ENCODE data around the gene HGFAC.

The HGFAC gene

DNA sequence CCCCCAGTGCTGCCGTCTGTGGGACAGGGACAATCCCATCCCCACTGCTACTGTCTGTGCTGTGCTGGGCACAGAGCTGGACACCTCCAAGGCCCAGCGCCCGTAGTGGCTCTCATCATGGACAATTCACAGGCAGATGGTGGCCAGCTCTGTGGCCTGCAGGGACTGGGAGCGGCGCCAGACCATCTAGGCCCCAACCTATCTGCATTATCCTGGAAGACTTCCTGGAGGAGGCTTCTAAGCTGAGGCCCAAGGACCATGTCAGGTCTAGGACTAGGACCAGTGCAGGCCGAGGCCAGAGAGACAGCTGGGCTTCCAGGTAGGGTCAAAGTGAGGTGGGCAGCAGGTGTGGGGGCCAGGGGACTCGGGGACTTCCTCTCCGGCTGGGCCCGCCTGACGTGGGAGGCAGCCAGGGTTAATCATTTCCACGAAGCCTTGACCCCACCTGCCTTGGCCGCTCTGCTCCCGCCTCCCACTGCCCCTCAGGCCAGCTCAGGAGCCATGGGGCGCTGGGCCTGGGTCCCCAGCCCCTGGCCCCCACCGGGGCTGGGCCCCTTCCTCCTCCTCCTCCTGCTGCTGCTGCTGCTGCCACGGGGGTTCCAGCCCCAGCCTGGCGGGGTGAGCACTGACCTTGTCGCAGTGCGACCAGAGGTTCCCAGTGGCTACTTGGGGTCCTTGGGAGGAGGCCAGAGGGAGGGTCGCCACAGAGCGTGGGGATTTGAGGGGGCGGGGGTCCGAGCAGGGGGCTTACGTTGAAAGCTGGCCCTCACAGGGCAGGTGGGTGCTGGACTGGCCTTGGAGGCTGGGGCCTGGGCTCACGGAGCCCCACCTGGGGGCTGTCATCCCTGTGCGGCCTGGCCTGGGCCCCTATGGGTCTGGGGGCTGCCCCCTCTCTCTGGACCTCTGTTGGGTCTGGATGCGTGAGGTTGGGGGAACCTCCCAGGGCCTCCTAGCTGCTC lies at the start of gene HGFAC:
Gene HGFAC (plus strand): TSS at position 468 of the 959 bp plus-strand sequence. CDS start 34 bp downstream, at position 502.
- no peak for DNase-seq (ENCODE audit: low read depth, low spot score)

DNA sequence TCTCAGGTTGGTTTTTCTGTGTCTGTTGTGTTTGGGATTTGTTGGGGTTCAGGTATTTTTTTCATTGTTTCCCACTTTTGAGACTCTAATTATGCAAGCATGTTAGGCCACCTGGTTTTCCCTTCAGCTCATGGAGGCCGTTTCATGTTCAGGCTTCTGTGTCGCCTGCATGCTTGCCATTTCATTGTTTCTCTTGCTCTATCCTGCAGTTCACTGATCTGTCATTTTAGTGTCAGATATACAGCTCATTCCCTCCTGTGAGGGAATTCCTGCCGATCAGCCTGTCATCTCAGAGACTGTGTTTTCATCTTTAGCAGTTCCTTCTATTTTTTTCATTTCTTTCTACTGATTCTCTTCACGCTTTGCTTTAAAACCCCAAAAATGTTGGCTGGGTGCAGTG lies 49.4 kb upstream of the HGFAC start:
- no peak for DNase-seq (ENCODE audit: low read depth, low spot score)

DNA sequence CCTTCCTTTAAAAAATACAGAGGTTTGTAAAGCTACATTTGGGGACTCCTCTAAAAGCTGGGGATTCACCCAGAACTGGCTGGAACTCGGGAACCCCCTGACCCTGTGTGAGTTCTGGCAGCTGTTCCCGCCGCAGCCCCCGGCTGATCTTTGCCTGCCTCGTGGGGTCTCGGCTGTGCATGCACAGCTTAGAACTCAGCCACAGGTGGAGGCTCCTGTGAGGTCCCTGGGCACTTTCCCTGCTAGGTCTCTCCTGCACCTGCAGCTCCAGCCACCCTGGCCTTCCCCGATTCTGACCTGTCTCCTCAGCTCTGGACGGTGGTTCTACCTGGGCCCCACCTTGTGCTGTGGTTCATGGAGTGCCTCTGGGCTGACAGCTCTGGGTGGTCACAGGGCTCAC lies 48.6 kb upstream of the HGFAC start:
- no peak for DNase-seq (ENCODE audit: low read depth, low spot score)

DNA sequence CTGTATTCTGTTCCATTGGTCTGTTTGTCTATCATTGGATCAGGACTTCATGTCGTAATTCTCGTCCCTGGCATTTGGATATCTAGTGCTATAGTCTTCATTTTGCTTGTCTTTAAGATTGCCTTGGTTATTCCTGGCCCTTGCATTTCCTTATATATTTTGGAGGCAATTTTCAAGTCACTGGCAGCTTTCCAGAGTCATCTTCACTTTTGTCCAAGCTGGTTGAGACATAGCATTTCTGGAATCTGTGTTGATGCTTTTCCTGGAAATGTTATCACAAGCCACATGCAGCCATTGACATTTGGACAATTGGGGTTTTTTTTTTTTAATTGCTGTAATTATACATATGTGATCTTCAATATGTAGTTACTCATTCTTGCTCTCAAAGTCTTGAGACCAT lies 45.2 kb upstream of the HGFAC start:
- DNase-seq (ENCODE audit: low read depth, low spot score), result no peak

DNA sequence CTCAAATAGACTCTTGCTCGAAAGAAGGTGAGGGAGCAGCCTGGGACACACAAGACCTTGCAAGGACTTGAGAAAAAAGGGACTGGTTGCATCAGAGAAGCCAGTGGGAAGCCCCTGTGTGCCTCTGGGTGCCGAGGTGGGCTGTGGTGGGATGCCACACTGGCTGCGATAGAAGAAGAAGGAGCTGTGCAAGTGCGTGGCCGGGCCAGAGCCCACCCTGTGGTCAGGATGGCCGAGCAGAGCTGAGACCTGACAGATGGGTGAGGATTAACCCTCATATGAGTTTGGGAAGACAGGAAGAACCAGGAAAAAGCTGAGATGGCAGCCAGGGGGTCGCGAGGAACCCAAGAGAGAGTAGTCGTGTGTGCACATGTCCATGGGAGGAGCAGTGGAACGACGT lies 44.6 kb upstream of the HGFAC start:
- DNase-seq (ENCODE audit: low read depth, low spot score), result no peak

DNA sequence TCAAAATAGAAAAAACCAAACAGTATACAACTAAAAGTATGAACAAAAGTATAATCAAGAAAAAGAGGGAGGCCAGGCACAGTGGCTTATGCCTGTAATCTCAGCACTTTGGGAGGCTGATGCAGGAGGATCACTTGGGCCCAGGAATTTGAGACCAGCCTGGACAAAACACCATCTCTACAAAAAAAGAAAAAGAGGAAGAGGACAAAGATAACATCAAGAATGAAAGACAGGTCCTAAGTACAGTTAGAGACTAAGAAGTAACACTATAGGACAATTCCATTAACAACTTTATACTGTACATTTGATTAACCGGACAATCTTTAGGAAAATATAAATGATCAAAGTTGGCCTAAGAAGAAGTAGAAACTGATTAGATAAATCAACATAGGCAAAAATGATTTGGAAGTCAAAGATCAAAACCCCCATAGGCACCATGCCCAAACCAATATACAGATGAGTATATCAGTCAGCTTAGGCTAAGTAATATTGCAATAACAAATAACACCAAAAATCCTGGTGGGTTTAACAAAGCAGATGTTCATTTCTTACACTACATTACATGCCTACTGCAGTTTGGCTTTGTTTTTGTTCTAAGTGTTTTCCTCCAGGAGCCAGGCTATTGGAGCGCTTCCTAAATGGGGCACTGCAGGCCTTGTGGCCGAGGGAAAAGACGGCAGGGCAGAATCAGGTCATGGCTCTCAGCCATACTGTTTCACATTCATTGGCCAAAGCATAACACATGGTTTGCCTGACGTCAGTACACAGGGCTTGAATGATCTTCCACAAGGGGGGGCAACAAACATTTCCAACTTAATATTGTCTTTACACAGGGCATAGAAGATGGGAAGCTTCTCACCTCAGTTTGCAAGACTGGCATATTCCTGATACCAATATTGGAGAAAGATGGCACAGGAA lies 42.2 kb upstream of the HGFAC start:
- no peak for DNase-seq (ENCODE audit: low read depth, low spot score)

DNA sequence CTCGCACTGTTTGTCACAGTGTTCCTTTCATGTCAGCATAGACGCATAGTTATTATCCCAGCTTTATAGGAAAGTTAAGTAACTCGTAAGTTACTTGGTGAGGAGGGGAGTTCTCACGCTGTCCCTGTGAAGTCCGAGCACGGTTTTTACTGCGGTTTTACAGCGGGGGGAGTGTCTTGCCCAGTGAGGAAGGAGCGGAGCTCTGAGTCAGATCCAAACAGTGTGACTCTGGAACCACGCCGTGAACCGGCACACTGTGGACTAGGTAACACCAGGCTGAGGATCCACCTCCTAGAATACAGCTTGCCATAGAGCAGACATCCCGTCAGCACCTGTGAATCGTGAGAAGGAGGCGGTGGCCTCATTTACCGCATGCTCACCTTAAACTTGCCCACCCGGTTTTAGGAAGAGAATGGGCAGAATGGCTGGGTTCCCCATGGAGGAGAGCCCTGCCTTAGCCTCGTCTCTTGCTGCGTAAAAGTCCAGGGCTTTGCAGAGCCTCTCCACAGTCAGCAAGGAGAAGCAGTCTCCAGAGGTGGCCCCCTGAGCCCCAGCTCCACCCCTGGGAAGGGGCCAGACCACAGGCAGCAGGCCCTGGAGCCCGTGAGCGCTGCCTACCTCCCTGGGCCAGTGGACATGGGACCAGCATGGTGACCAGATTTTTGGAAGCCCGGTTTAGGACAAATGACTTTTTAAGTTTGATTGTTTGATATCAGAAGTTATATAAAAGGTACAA lies 40.2 kb upstream of the HGFAC start:
- no peak for DNase-seq (ENCODE audit: low read depth, low spot score)

DNA sequence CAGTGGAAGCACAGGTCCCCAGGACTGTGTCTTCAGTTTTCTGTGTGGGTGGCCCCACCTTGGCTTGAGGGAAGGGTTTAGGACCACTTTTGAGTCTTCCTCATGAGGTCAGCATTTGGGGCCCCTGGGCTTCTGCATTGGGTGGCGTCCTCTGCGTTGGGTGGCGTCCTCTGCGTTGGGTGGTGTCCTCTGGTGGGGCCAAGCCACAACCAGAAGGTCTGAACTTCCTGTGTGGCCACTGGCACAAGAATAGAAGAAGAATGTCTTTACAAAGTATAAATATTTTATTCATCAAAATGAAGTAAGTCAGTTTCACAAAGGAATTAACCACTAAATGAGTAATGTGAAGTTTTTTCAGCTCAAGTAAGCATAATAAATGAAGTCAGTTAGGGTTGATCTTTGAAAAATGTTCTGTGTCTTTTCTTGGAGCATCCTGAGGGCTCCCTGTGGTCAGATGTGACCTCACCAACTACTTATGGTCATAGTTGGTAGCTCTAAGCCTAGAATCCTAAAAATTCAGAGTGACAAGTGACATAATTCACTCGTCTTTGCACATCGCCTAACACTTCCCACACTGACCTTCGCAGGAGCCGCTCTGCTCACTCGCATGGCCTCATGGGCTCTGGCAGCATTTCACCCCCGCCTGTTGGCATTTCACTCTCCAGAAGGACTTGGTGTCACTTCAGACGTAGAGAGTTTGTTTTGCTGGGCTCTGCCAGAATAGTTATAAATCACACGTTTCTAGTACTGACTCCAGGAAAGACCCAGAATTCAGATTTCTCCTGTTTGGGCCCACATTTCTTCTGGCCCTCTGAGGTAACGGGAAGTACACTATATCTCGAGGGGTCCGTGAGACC lies 39.0 kb upstream of the HGFAC start:
- DNase-seq (ENCODE audit: low read depth, low spot score), result no peak

DNA sequence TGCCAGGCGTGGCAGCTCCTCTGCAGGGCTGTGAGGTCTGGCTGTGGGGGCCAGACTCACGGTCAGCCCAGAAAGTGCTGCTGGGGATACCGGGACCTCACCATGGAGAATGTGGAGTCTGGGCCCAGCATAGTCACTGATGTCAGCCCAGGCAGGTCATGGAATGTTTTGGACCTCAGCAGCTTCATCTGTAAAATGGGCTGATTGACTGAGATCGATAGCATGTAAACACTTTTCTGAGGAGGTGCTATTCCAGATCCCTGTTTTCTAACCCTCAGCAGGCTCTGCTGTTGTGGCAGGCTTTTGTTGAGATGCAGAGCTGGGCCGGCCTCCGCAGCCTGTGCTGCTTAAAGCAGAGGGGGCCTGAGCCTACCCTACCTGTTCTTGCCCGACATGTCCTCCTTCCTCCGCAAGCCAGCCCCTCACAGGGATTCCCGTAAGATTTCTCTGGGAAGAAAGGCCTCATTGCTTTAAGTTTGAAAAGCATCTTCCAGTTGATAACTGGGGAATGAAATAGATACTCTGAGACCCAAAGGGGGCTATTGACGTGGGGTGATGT lies 38.3 kb upstream of the HGFAC start:
- DNase-seq (ENCODE audit: low read depth, low spot score), result no peak

DNA sequence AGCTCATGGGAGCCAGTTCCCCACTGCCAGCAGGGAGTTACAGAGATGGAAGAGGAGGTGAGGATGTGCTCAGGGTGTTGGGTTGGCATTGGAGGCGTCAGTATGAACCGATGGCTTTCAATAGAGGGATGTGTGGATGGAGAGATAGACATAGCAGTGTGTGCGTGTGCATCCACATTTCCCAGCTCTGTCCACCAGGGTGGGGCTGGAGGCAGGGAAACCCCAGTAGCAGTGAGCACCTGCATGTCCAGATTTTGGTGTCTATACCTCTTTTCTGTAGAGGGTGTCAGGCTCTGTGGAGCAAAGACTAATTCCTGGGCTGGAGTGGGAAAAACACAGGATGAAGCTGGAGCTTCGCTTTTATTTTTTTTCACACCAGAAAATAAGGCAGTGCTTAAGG lies 37.2 kb upstream of the HGFAC start:
- no peak for DNase-seq (ENCODE audit: low read depth, low spot score)

DNA sequence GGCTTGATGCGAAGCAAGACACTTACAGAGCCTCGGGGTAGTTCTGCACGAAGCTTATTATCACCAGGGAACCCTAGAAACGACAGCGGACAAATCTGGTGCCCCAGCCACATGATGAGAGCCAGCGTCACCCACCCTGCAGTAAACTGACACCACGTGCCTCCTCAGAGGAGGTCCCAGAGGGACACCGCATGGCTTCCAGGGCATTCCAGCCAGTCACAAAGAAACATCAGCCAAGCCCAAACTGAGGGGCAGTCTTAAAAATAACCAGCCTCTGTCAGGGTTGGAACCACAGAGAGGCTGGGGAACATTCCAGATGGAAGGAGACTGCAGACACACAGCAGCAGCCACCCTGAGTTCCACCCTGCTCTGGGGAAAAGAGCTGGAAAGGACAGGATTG lies 36.6 kb upstream of the HGFAC start:
- DNase-seq (ENCODE audit: low read depth, low spot score), result no peak

DNA sequence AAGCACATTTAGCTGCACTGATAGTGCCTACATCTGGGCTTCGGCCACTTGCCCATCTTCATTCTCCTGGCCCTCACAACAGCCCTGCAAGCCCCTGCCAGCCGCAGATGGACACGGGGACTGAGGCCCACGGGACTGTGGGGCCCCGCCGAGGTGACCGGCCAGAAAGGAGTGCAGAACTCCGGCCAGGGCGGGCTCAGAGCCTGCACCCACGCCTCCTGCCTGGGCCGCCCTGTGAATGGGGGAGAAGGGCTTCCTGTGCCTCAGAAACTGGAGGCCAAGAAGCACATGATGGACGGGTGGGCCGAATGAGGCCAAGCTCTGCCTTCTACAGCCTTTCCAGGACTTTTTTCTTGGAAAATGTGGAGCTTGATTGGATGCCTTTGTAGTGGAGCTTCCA lies 35.7 kb upstream of the HGFAC start:
- no peak for DNase-seq (ENCODE audit: low read depth, low spot score)

DNA sequence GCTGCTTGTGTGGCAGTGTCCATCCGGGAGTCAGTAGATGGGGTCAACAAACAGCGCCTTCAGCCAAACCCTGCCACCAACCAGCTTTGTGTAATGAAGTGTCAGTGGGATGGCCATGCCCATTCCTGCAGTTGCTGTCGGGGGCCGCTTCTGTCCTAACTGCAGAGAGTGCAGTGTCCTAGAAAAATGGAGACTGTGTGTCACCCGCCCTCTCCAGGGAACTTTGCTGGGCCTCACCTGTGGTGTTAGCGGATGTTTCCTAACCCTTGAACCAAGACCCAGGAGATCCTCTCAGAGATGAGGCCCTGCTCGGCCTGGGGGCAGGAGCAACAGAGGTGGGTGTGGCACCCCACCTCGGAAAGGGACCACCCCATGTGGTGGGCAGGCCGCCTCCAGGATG lies 35.3 kb upstream of the HGFAC start:
- no peak for DNase-seq (ENCODE audit: low read depth, low spot score)

DNA sequence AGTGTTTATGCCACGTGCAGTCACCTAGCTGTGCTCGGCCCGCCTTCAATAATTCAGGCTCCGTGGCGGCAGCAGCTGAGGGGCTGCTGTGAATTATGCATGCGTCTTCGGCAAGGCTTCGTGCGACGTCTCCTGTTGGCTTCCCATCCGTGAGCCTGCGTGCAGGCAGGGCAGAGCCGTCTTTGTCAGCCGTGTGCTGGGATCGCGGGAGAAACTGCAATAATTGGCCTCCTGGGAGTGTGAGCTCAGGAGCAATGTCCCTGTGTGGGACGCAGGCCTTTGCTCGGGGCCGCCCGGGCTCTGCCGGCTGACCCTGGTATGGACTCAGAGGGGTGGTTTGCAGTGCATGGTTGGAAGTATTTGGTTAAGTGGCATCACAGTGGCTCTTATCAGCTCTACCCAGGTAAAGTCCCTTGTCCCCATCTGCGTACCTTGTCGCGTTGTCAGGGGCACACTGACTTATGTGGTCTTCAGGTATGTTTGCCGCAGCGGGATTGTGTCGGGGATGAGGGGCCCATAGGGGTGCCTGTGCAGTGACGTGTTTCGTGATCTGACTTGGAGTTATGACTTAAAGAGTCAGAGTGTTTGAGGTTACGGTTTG lies 34.5 kb upstream of the HGFAC start:
- no peak for DNase-seq (ENCODE audit: low read depth, low spot score)

DNA sequence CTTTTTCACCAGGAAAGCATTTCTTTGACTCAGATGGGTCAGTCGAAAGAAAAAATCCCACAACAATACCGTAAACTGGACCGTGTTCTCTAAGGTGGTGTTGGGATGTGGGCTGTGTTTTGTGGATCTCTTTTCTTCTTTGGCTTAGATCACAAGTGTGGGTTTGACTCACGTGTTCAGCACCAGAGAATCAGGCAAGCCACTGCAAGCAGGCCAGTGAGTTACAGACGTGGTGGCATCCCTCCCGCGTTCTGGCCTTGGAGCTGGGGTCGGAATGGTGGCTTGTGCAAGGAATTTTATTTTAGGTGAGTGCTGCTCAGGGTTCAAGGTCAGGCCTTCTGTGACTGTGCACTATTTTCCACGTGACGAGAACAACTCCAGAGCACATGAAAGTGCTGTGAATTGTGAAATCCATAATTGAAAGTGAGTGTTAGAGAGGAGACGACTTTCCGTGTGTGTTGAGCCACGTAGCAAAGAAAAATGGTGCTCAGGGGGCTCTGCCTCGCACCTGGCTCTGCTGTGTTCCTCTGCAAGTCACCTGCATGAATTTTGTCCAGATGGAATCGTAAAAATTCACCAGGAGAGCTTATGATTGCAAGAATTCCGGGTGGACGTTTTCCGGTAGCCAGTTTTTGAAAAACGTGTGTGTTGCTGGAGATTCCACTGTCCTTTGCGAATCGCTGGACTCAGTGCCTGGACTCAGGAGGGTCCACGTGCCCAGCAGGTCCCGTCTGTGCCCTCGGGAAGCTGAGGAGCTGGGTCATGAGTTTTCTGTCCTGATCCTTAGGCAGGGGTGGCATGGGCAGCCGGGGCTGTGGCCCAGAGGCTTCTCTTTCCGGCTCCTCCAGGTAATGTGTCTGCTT lies 33.6 kb upstream of the HGFAC start:
- DNase-seq (ENCODE audit: low read depth, low spot score), result no peak

DNA sequence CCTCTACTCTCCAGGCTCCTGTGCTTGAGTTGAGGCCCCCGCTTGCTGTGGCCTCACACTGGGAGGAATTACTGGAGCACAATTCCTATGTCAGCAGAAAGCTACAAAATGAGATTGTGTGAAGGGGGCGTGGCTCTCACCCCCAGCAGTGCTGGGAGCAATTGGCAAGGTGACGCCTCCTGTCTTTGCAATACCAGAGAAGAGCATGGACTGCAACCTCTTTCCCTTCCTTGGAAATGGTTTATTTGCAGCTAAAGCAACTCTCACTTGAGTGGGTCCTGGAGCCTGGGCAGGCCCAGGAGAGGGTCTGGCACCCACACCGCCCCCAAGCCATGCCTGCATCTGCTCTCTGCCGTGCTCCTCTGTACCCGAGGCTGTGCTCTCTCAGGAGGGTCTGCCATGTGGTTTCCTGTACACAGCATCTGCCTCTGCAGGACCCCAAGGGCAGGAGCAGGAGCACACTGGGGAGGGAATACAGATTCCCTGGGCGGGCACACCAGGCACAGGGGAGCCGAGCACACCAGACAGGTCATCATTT lies 32.9 kb upstream of the HGFAC start:
- DNase-seq (ENCODE audit: low read depth, low spot score), result no peak

DNA sequence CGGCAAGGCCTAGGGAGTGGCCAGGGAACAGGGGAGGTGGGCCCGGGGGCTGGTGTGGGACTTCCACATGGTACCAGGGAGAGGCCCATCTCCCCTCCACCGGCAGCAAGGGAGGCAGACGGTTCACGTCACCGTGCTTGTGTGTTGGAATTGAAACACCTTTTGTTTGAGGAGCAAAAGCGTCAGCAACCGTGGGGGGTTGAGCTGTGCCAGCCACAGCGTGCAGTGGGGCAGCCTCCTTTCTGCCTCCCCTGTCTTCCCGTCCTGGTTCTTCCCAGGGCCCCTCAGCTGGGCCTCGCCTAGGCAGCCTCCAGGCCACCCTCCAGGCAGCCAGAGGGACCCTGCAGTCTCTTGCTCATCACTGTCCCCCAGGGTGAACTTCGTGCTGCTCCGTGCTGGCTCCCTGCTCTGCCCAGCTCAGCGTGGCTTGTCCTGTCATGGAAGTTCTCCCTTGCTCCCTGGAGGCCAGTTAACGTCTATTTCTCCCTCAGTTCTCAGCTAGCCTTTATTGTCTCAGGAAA lies 32.1 kb upstream of the HGFAC start:
- DNase-seq (ENCODE audit: low read depth, low spot score), result no peak

DNA sequence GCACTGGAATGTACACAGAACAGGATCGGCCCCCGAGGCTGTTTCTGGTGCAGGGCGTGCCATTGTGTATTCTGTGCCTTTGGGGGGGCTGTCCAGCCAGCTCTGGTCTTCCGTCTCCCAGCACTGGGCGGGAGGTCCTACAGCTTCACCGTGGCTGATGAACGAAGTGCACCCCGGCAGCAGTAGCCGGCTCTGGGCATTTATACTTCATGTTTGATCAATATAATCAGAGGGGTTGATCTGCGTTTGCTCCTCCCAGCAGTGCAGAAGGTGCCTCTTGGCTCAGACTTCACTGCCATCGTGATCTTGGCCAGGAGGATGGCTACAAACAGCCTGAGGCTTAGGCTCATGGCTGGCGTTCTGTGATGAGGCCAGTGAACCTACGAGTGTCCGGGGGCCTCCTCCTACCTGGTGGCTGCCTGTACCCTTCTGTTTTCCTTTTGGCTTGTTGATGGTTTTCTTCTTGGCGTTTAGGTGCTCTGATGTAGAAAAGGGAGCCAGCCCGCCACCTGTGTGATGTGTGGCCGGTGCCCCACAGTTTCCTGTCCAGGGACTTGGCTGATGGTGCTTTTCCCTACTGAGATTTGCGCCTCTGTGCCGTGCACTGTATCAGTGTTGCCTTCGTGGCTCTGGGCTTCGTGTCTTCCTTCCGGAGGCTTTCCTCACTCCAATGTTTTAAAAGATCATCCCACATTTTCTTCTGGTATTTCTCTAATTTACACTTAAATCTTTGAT lies 31.2 kb upstream of the HGFAC start:
- no peak for DNase-seq (ENCODE audit: low read depth, low spot score)

All from smooth muscle cell of the brain vasculature (primary cell).